Measurements from ENCODE around the gene FMN1. TPM values are rescaled to one million over a fixed set of nuclear protein-coding genes. Genes with fewer than 3 reads are reported as not detected.

The FMN1 gene
- total and polyA plus RNA-seq, 2 of the 13 experiments (the other 11 are each of a cell fraction or from before 2014, with no cell fraction given) = 0.20 to 0.60 TPM

DNA sequence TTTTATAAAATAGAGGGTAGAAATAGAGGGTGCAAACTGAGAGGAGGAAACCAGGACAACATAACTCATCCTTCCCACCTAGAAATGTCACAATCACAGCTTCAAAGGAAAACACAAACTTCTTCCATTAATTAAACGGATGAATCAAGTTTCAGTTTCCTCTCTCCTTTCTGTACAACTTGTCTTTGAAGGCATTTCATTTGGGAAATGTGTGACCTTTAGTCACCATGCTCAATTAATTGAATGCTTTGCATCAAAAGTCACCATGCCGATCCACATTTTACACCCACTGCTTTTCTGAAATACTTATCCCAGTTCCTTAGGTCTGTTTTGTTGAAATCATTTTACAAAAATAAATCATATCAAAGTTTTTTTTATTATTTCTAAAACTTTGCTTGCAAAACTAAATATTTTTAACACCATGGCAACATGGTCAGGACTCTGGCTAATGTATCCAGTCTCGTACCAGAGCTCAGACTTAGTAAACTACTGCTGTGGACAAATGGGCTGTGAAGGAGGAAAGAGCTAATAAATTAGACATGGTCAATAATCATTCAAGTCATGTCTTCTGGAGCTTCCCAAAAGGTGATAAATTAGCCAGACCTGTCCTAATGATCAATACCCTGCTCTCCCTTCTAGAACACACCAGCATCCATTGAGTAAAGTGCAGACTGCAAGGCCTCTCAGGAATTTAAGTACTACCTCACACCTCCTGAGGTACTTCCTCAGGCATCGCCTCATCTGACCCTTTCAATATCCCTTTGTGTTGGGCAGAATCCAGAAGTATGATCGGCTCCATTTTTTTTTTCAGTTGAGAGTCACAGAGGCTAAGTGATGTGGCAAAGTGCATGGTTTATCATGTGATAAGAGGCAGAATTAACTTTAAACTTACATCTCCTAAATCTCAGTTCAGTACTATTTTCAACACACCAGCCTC lies 315.4 kb downstream of the FMN1 start:
- H3K4me2 ChIP-seq (ENCODE audit: low read depth, low read length) = no peak overlapping the region
- WGBS (ENCODE audit: low lambda C conversion rate) = 65% methylated on average over 5 of the region's 5 CpGs
- no peak overlapping the region for H2AFZ ChIP-seq (ENCODE audit: low read length)
- no peak overlapping the region for H3K9ac ChIP-seq (ENCODE audit: insufficient read depth, low read depth, low read length)
- no peak overlapping the region for H3K4me3 ChIP-seq (replicated peaks in 1 of 3; ENCODE audit: insufficient read depth in 1 of 3, low read depth in 2 of 3, low read length in 3 of 3)
- intact Hi-C loops (cut with micrococcal nuclease; ENCODE audit: unreplicated experiment) (no loop called here), in situ Hi-C loops (cut with HindIII; ENCODE audit: extremely low pct_ligation_motif_present, low pct_unique_long_range_greater_than_20kb) (no loop called here)
- CTCF ChIA-PET (ENCODE audit: low intra/inter-chr PET ratio, low total read pairs) = no interaction called here
- ATAC-seq = no peak
- POLR2A ChIA-PET = no interaction called here
- TF ChIP-seq, protein P1, sequence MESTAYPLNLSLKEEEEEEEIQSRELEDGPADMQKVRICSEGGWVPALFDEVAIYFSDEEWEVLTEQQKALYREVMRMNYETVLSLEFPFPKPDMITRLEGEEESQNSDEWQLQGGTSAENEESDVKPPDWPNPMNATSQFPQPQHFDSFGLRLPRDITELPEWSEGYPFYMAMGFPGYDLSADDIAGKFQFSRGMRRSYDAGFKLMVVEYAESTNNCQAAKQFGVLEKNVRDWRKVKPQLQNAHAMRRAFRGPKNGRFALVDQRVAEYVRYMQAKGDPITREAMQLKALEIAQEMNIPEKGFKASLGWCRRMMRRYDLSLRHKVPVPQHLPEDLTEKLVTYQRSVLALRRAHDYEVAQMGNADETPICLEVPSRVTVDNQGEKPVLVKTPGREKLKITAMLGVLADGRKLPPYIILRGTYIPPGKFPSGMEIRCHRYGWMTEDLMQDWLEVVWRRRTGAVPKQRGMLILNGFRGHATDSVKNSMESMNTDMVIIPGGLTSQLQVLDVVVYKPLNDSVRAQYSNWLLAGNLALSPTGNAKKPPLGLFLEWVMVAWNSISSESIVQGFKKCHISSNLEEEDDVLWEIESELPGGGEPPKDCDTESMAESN (CRISPR knock-in tag; conservative IDR thresholded peaks at IDR 0.05) = no peak
- TF ChIP-seq ZBTB7A (CRISPR knock-in tag; IDR thresholded peaks at IDR 0.05) (no peak), ZNF557 (CRISPR knock-in tag; IDR thresholded peaks at IDR 0.05) (no peak), HDAC2 (CRISPR knock-in tag; IDR thresholded peaks at IDR 0.05) (no peak), TAF1 (CRISPR knock-in tag; IDR thresholded peaks at IDR 0.05) (no peak)
- TF ChIP-seq, protein P2, sequence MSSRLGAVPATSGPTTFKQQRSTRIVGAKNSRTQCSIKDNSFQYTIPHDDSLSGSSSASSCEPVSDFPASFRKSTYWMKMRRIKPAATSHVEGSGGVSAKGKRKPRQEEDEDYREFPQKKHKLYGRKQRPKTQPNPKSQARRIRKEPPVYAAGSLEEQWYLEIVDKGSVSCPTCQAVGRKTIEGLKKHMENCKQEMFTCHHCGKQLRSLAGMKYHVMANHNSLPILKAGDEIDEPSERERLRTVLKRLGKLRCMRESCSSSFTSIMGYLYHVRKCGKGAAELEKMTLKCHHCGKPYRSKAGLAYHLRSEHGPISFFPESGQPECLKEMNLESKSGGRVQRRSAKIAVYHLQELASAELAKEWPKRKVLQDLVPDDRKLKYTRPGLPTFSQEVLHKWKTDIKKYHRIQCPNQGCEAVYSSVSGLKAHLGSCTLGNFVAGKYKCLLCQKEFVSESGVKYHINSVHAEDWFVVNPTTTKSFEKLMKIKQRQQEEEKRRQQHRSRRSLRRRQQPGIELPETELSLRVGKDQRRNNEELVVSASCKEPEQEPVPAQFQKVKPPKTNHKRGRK (CRISPR knock-in tag; IDR thresholded peaks at IDR 0.05) = no peak
- TF ChIP-seq, protein P3, sequence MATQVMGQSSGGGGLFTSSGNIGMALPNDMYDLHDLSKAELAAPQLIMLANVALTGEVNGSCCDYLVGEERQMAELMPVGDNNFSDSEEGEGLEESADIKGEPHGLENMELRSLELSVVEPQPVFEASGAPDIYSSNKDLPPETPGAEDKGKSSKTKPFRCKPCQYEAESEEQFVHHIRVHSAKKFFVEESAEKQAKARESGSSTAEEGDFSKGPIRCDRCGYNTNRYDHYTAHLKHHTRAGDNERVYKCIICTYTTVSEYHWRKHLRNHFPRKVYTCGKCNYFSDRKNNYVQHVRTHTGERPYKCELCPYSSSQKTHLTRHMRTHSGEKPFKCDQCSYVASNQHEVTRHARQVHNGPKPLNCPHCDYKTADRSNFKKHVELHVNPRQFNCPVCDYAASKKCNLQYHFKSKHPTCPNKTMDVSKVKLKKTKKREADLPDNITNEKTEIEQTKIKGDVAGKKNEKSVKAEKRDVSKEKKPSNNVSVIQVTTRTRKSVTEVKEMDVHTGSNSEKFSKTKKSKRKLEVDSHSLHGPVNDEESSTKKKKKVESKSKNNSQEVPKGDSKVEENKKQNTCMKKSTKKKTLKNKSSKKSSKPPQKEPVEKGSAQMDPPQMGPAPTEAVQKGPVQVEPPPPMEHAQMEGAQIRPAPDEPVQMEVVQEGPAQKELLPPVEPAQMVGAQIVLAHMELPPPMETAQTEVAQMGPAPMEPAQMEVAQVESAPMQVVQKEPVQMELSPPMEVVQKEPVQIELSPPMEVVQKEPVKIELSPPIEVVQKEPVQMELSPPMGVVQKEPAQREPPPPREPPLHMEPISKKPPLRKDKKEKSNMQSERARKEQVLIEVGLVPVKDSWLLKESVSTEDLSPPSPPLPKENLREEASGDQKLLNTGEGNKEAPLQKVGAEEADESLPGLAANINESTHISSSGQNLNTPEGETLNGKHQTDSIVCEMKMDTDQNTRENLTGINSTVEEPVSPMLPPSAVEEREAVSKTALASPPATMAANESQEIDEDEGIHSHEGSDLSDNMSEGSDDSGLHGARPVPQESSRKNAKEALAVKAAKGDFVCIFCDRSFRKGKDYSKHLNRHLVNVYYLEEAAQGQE (IDR thresholded peaks at IDR 0.05; ENCODE audit: borderline replicate concordance in 1 of 2, low read depth in 1 of 2, low read length in 2 of 2) = no peak
- no peak for DNase-seq (ENCODE audit: low spot score)
- no TSS peak for BruUV-seq (replicated peaks)
- H4K20me1 ChIP-seq (ENCODE audit: insufficient read depth, low read length) = no peaks in the 10 kb centered on the region
- no peaks in the 10 kb centered on the region for H3K27me3 ChIP-seq (ENCODE audit: control insufficient read depth in 1 of 2, insufficient read depth in 2 of 2, low read length in 2 of 2)
- no peak overlapping the region for H3K27ac ChIP-seq (ENCODE audit: extremely low read length, insufficient read depth, low read length)
- H3K9me3 ChIP-seq (ENCODE audit: low read length) = no peaks in the 10 kb centered on the region
- H3K4me1 ChIP-seq (ENCODE audit: insufficient read depth, low read length) = peaks cover 6% of the 10 kb centered on the region; the same call in 1 of the 2 replicates
- H3K79me2 ChIP-seq (ENCODE audit: insufficient read depth, low read length) = no peaks in the 10 kb centered on the region
- no peak for FAIRE-seq
- H3K36me3 ChIP-seq (replicated peaks in 1 of 2; ENCODE audit: control insufficient read depth in 1 of 2, insufficient read depth in 2 of 2, low read length in 2 of 2) = no peaks in the 10 kb centered on the region

Data from HepG2 (cell line).